Activated naive CD8-positive, alpha-beta T cell (primary cell): ENCODE results near the gene ALG5.

Experiments used
- H3K27ac Mint-ChIP-seq: one replicate; pipeline ENCODE4 v1.8.0; 2021; ENCODE audit warnings: mixed read lengths
- H3K27me3 Mint-ChIP-seq: one replicate; pipeline ENCODE4 v1.8.0; 2021; ENCODE audit warnings: mixed read lengths
- H3K36me3 Mint-ChIP-seq: one replicate; pipeline ENCODE4 v1.8.0; 2021; ENCODE audit warnings: mixed read lengths
- H3K4me1 Mint-ChIP-seq: one replicate; pipeline ENCODE4 v1.8.0; 2021; ENCODE audit warnings: low read depth, mixed read lengths
- H3K4me3 Mint-ChIP-seq: one replicate; pipeline ENCODE4 v1.8.0; 2021; ENCODE audit warnings: mild to moderate bottlenecking, mixed read lengths
- H3K9me3 Mint-ChIP-seq: one replicate; pipeline ENCODE4 v1.8.0; 2021; ENCODE audit warnings: low read depth, mixed read lengths

The ALG5 gene, protein sequence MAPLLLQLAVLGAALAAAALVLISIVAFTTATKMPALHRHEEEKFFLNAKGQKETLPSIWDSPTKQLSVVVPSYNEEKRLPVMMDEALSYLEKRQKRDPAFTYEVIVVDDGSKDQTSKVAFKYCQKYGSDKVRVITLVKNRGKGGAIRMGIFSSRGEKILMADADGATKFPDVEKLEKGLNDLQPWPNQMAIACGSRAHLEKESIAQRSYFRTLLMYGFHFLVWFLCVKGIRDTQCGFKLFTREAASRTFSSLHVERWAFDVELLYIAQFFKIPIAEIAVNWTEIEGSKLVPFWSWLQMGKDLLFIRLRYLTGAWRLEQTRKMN

DNA sequence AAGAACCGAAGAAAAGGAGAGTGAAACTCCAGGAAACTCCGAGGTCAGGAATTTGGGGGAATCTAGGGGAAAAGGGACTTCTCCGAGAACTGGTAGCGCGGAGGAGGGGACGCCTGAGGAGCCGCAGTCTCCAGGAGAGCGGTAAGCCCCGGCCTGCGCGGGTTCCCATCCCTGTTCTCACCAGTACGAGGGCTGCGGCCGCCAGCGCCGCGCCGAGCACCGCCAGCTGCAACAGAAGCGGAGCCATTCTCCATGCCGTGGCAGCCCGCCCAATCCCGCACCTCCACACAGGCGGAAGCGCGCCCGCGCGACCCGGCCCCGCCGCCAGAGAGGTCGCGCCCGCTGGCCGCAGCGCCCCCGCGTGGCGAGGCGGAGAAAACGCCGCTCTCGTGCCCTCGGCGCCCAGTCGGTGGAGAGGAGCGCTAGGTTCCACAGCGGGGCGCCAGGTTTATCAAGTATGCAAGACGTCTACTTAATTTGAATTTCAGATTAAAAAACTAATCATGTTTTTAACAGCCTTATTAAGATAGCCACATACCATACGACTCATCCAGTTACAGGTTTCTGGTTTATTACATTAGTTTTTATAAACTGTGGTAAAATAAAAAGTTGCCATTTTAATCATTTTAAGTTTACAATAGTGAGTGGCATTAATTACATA is at the start of gene ALG5:
Gene ALG5 (minus strand): TSS at position 287 of the 661 bp plus-strand sequence. CDS start 40 bp downstream, at position 247.
- Mint-ChIP-seq H3K36me3 (peaks cover 3% of the 10 kb centered on the region), H3K27ac (peak within 1 kb of the TSS; percentile 100), H3K4me1 (peaks cover 39% of the 10 kb centered on the region)

DNA sequence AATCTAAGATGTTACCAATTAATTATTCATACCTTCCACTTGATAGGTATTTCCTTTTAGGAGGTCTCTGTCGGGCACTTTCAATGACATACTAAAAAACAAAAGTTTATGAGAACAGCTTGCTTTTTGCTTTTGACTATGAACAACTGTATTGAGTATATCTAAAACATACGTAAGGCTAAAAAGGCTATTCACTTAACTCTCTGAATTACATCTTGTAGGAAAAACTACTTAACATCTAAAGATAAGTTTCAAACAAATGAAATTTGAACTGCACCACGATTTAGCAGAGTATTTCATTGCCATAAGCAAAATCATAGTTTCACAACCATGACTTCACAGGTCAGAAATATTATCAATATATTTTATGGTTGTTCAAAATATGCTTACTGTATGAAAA is 48.7 kb upstream of the ALG5 start:
- Mint-ChIP-seq H3K4me1 (peaks cover 28% of the 10 kb centered on the region), H3K36me3 (peaks cover 10% of the 10 kb centered on the region), H3K27me3 (no peaks in the 10 kb centered on the region), H3K9me3 (no peaks in the 10 kb centered on the region), H3K4me3 (no peak overlapping the region), H3K27ac (no peak overlapping the region)

More for the DNA sequence above, at the start of gene ALG5:
- Mint-ChIP-seq H3K4me3 (peak within 1 kb of the TSS; percentile 100), H3K27me3 (no peaks in the 10 kb centered on the region), H3K9me3 (no peaks in the 10 kb centered on the region)

DNA sequence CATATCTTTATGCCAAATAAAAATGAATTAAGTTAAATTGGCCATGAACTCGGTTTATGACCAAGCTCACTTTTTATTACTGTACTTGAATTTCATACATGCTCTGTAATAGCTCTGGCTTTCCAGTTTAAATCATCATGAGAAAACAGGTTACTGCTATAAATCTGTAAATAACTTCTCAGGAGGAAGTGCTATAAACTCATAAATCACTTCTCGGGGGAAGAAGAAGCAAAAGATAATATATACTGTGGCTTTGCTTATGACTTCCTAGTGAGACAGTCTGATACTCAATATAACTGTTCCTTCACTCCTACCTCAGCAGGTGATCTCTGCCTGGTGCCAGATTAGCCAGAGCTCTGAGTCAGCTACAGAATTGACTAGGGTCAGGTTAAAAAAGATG is 47.9 kb upstream of the ALG5 start:
- Mint-ChIP-seq H3K9me3 (no peaks in the 10 kb centered on the region), H3K27me3 (no peaks in the 10 kb centered on the region), H3K4me1 (peaks cover 19% of the 10 kb centered on the region), H3K4me3 (no peak overlapping the region), H3K36me3 (peaks cover 6% of the 10 kb centered on the region), H3K27ac (no peak overlapping the region)

DNA sequence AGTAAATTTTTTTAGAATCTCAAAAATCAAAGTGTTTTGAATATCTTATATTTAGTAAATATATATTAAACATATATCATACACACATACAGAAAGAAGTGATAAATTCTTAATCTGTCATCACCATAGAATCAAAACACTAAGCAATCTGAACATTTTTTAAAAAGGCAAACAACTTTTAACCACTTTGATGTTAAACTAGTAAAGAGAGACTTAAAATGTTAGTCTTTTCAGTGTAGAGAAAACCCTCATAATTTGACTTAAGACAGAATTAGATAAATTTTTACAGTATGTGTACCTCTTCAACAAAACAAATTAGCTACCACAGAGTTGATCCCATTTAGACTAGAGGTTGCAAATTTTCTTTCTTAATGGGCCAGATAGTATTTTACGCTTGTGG is 46.9 kb upstream of the ALG5 start:
- Mint-ChIP-seq H3K36me3 (peaks cover 6% of the 10 kb centered on the region), H3K4me3 (no peak overlapping the region), H3K9me3 (no peaks in the 10 kb centered on the region), H3K27me3 (no peaks in the 10 kb centered on the region), H3K27ac (no peak overlapping the region), H3K4me1 (peaks cover 11% of the 10 kb centered on the region)

DNA sequence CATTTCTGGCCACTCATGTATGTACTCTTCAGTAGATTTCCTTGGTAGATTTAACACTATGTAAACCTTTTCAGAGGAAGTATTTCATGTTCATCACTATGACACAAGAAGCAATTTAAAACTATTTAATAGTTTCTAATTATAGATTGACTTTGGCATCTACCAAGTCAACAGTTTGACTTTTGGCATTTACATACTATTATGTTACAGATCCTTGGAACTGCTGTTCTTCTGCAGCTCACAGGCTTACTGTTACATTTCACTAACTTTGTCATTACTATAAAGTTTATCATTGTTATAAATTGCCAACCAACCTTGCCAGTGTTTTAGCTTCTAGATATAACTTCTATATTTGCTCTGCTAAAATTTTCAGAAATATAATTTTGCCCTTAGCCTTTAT is 41.6 kb upstream of the ALG5 start:
- no peaks in the 10 kb centered on the region for H3K27me3 Mint-ChIP-seq
- peaks cover 7% of the 10 kb centered on the region for H3K36me3 Mint-ChIP-seq
- no peaks in the 10 kb centered on the region for H3K4me1 Mint-ChIP-seq
- H3K27ac Mint-ChIP-seq, result no peak overlapping the region
- no peak overlapping the region for H3K4me3 Mint-ChIP-seq
- H3K9me3 Mint-ChIP-seq, result no peaks in the 10 kb centered on the region

DNA sequence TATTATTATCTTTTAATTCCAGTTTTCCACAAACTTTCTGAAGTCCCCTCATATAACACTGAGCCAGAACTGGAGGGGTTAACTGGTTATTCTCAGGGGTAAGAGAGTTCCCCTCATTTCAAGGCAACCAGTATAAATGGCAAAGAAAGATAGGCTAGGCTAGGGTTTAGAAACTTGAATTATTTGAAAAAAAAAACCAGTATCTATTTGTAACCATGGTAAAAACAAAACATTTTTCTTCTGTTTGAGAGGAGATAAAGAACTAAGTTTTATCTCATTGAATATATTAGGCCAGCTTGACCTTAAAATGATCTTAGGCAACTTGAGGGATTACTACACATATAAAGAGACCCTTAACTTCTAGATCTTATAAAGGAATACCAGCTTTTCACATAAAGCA is 40.8 kb upstream of the ALG5 start:
- Mint-ChIP-seq H3K36me3 (peaks cover 11% of the 10 kb centered on the region), H3K4me3 (no peak overlapping the region), H3K27ac (no peak overlapping the region), H3K27me3 (no peaks in the 10 kb centered on the region), H3K9me3 (no peaks in the 10 kb centered on the region), H3K4me1 (peaks cover 2% of the 10 kb centered on the region)

DNA sequence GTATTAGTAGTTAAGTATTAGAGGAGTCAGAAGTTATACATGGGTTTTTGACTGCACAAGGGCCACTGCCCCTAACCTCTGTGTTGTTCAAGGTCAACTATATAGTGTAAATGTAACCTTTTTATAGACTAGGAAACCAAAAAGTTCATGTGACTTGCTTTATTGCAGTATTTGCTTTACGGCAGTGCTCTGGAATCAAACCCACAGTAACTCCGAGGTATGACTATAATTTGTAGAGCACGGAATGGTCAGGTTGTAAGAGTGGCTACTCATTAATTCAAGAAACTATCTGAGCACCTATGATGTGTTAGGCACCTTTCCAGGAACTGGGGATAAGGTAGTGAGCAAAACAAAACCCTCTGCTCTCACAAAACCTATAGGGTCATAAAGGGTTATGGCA is 38.1 kb upstream of the ALG5 start:
- H3K4me1 Mint-ChIP-seq, result peaks cover 4% of the 10 kb centered on the region
- no peaks in the 10 kb centered on the region for H3K27me3 Mint-ChIP-seq
- H3K9me3 Mint-ChIP-seq, result no peaks in the 10 kb centered on the region
- peaks cover 10% of the 10 kb centered on the region for H3K36me3 Mint-ChIP-seq
- no peak overlapping the region for H3K27ac Mint-ChIP-seq
- H3K4me3 Mint-ChIP-seq, result no peak overlapping the region

DNA sequence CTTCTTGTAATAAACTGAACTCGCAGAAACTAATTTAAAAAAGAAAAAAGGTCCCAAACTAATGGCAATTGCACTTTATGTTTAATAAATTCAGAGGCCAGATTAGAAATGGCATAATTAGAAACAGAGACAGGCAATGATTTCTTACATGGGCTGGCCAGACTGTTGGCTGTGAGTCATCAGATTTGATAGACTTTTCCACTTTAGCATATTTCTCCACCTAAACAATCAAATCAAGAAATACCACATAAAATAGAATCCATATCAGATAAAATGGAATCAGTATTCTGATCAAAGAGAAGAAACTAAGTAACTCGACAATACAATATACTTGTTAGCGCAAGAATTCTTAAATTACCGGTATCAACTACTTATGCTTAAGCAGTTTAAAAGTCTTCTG is 30.5 kb upstream of the ALG5 start:
- Mint-ChIP-seq H3K4me3 (no peak overlapping the region), H3K9me3 (no peaks in the 10 kb centered on the region), H3K36me3 (peaks cover 10% of the 10 kb centered on the region), H3K4me1 (peaks cover 2% of the 10 kb centered on the region), H3K27me3 (no peaks in the 10 kb centered on the region), H3K27ac (no peak overlapping the region)

DNA sequence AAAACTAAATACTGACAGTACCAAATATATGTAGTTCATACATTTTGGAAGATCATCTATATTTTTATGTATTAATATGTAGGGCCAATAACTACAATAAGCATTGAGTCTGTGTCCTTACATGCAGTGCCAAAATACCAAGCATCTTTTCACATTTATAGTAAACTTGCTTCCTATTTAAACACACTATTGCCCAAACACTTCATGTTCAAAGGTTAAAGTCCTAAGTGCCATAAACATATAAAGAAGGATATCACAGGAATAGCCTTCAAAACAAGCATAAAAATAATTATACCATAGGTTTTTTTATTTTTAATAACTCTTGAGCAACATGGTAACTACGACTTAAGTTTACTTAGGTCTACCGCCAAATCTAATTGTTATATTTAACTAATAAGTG is 28.5 kb upstream of the ALG5 start:
- no peaks in the 10 kb centered on the region for H3K27me3 Mint-ChIP-seq
- no peak overlapping the region for H3K4me3 Mint-ChIP-seq
- H3K36me3 Mint-ChIP-seq, result peaks cover 12% of the 10 kb centered on the region
- no peaks in the 10 kb centered on the region for H3K4me1 Mint-ChIP-seq
- no peaks in the 10 kb centered on the region for H3K9me3 Mint-ChIP-seq
- H3K27ac Mint-ChIP-seq, result no peak overlapping the region

DNA sequence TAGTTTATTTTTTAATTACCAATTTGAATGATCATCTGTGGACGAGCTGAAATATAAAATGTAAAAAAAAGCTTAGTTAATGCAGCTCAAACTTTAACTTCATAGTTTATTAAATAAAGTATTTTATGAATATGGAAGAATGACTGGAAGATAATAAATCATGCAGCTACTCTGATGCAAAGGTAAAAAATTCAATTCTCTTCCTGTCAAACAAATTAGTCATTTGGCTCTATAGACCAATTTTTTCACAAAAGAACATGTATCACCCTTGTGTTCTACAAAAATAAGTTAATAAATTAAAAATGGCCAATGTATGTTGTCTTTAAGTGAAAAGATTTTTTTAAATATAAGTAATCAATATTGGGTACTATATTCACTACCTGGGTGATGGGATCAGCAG is 27.6 kb upstream of the ALG5 start:
- no peaks in the 10 kb centered on the region for H3K9me3 Mint-ChIP-seq

DNA sequence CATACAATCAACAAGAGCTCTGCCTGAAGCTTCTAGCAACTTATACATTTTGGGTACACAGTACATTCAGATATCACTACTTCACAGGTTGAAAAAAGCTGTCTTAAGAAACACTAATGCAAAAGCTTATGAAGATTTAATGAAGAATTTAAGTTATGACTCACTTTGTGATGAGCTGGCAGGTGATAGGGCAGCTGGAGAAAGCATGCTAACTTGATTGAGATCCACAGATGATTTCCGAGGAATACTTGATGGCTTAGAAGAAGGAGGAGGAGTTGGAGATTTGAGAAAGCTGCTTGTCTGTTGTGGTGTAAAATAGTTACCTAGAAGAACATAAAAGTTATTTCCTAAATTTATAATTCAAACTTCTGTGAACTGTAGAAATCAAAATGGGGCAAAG is 24.7 kb upstream of the ALG5 start:
- Mint-ChIP-seq H3K9me3 (no peaks in the 10 kb centered on the region), H3K36me3 (peaks cover 9% of the 10 kb centered on the region), H3K4me1 (no peaks in the 10 kb centered on the region), H3K4me3 (no peak overlapping the region), H3K27me3 (no peaks in the 10 kb centered on the region), H3K27ac (peak overlapping the region; percentile 58)

More for the DNA sequence above, 27.6 kb upstream of the ALG5 start:
- Mint-ChIP-seq H3K4me1 (no peaks in the 10 kb centered on the region), H3K27ac (no peak overlapping the region), H3K27me3 (no peaks in the 10 kb centered on the region), H3K36me3 (peaks cover 13% of the 10 kb centered on the region), H3K4me3 (no peak overlapping the region)

DNA sequence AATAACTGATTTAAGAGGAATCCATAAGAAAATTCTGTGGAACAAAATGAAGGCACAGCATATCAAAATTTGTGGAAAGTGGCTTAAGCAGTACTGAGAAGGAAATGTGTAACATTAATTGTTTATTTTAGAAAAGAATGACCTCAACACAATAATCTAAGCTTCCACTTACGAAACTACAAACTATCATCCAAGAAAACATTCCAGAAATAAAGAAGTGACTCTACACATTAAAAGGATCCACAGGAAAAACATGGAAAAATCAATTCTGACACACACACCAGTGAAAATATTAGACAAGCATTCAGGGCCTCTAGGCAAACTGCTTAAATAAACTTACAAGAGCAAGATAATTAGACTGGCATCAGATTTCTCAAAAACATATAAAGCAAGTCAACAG is 15.5 kb upstream of the ALG5 start:
- no peaks in the 10 kb centered on the region for H3K4me1 Mint-ChIP-seq
- peak overlapping the region; percentile 14 for H3K27ac Mint-ChIP-seq
- H3K4me3 Mint-ChIP-seq, result no peak overlapping the region
- peaks cover 11% of the 10 kb centered on the region for H3K36me3 Mint-ChIP-seq
- H3K27me3 Mint-ChIP-seq, result no peaks in the 10 kb centered on the region
- H3K9me3 Mint-ChIP-seq, result no peaks in the 10 kb centered on the region

DNA sequence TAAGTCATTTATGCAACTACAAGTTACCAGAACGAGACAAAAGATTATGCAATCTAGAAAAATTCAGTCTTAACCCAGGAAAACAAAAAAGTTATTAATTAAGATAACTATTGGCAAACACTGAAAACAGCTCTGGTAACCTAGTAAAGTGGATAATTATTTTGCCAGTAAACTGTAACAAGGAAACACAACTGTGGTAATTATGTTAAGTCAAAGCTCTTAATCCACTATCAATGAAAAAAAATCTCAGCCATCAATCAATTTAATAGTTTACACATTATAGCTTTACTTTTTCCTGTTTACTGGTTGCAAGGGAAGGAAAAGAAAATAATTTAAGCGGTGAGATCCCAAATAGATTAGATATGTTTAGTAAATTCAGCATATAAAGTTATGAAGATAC is 12.6 kb upstream of the ALG5 start:
- Mint-ChIP-seq H3K4me3 (no peak overlapping the region), H3K4me1 (no peaks in the 10 kb centered on the region), H3K27ac (peak overlapping the region; percentile 5), H3K9me3 (no peaks in the 10 kb centered on the region), H3K27me3 (no peaks in the 10 kb centered on the region), H3K36me3 (peaks cover 13% of the 10 kb centered on the region)

DNA sequence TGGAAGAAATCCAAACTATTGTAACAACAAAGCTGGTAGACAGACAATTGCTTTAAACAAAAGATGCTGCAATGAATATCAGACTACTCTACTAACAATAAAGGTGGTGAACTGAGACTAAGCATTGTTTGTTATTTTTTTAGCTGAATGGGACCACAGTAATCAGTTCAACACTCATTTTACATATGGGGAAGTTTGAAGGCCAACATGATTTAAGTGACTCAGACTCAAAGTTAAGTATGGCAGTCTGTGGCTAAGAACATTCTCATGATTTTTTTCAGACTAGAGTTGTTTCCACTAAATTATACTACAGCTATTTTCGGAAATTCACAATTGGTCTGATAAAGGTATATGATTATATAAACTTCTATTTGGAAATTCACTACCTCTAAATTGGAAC is 11.9 kb upstream of the ALG5 start:
- Mint-ChIP-seq H3K9me3 (no peaks in the 10 kb centered on the region), H3K27ac (peak overlapping the region; percentile 87), H3K4me3 (no peak overlapping the region), H3K4me1 (no peaks in the 10 kb centered on the region), H3K36me3 (peaks cover 15% of the 10 kb centered on the region), H3K27me3 (no peaks in the 10 kb centered on the region)

DNA sequence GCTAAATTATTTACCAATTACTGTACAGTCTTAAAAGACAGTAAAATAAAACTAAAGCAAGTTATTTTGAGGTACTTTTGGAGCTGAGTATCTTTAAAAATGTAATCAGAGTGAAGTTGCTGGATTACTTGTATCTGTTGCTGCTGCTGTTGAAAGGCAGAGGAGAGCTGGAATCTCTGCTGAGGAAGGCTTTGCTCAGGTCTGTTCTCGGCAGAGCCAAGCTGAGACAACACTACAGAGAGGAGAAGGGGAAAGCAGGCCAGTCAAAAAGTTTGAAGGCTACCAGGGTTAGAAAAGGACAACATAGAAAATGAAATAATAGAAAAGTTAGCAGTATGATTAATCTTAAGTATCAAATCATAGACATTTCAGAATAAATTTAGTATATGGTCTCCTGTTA is 11.3 kb upstream of the ALG5 start:
- H3K9me3 Mint-ChIP-seq, result no peaks in the 10 kb centered on the region
- no peaks in the 10 kb centered on the region for H3K27me3 Mint-ChIP-seq
- peak overlapping the region; percentile 87 for H3K27ac Mint-ChIP-seq
- H3K36me3 Mint-ChIP-seq, result peaks cover 9% of the 10 kb centered on the region
- H3K4me1 Mint-ChIP-seq, result peaks cover 2% of the 10 kb centered on the region
- H3K4me3 Mint-ChIP-seq, result no peak overlapping the region

DNA sequence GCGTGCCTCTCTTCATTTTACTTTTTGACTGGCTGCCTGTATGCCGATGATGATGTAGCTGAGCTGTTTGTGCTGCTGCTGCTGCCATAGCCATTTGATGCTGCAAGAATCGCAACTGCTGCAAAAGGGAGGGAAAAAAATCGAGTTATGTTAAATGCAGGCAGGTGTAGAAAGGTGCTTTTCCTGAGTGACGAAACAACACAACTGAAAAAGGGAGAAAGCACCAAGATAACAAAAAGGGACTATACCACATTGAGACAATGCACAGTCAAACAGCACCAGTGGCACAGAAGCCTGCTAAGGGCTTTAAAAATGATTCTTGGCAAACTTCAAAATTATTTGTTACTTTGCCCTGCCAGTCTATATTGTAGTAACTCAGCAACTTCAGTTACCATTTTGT is 10.6 kb upstream of the ALG5 start:
- Mint-ChIP-seq H3K4me1 (peaks cover 2% of the 10 kb centered on the region), H3K27me3 (no peaks in the 10 kb centered on the region), H3K9me3 (no peaks in the 10 kb centered on the region), H3K27ac (no peak overlapping the region), H3K36me3 (peaks cover 7% of the 10 kb centered on the region), H3K4me3 (no peak overlapping the region)
